Stomach smooth muscle (tissue), 2 donors: ENCODE results near the gene C14orf180.
A peak's percentile ranks its signal among the peaks of the same experiment; 100 is the strongest.

Source experiments
- H3K27ac ChIP-seq: one replicate; pipeline ENCODE4 v1.7.0; 2013; ENCODE audit warnings: mild to moderate bottlenecking, low read length, inconsistent platforms
- H3K27me3 ChIP-seq, 2 donors: one replicate each; pipeline ENCODE4 v1.7.0; 2013; ENCODE audit warnings: low read length in 2 of 2; ENCODE audit not compliant: insufficient read depth in 2 of 2, control insufficient read depth in 1 of 2
- H3K36me3 ChIP-seq, 2 donors: one replicate each; pipeline ENCODE4 v1.7.0; 2013; ENCODE audit warnings: low read length in 2 of 2; ENCODE audit not compliant: control insufficient read depth in 2 of 2, insufficient read depth in 2 of 2
- H3K4me1 ChIP-seq: one replicate; pipeline ENCODE4 v1.7.0; 2013; ENCODE audit warnings: low read length; ENCODE audit not compliant: control insufficient read depth, insufficient read depth
- H3K4me3 ChIP-seq, 2 donors: one replicate each; pipeline ENCODE4 v1.7.0; 2013; ENCODE audit warnings: low read length in 2 of 2
- H3K9ac ChIP-seq, 2 donors: one replicate each; pipeline ENCODE4 v1.7.0; 2013; ENCODE audit warnings: low read length in 2 of 2, mild to moderate bottlenecking in 1 of 2
- H3K9me3 ChIP-seq, 2 donors: one replicate each; pipeline ENCODE4 v1.7.0; 2013; ENCODE audit warnings: low read length in 2 of 2; ENCODE audit not compliant: control insufficient read depth in 2 of 2
- donor health status: healthy.
- donor health status: Pancreatic carcinoma.

The C14orf180 gene

GRCh38 chr14:104603711-104604401 is 24.3 kb downstream of the C14orf180 start:
- H3K9ac ChIP-seq: no peak overlapping the region
- H3K27me3 ChIP-seq: peaks cover 36 to 52% of the 10 kb centered on the region in 2 donors
- no peaks in the 10 kb centered on the region for H3K9me3 ChIP-seq
- no peak overlapping the region for H3K27ac ChIP-seq
- no peaks in the 10 kb centered on the region for H3K36me3 ChIP-seq
- H3K4me3 ChIP-seq: peak overlapping the region in 1 of 2 donors; percentile 57
- H3K4me1 ChIP-seq: peaks cover 5% of the 10 kb centered on the region

GRCh38 chr14:104604458-104605449 is 25.2 kb downstream of the C14orf180 start, which contains the start of gene TMEM179:
TSS of gene TMEM179 (minus strand) at chr14:104604772. CDS start at chr14:104604741, 31 bp downstream.
- no peak within 1 kb of the TSS for H3K9ac ChIP-seq
- peak within 1 kb of the TSS; percentile 19 to 57 for H3K4me3 ChIP-seq

GRCh38 chr14:104609666-104610065 is 30.1 kb downstream of the C14orf180 start:
- no peaks in the 10 kb centered on the region for H3K9me3 ChIP-seq
- H3K27me3 ChIP-seq: peaks cover 13 to 25% of the 10 kb centered on the region in 2 donors
- no peaks in the 10 kb centered on the region for H3K36me3 ChIP-seq
- H3K4me1 ChIP-seq: no peaks in the 10 kb centered on the region
- H3K4me3 ChIP-seq: no peak overlapping the region
- H3K27ac ChIP-seq: no peak overlapping the region
- no peak overlapping the region for H3K9ac ChIP-seq

More at GRCh38 chr14:104604458-104605449, 25.2 kb downstream of the C14orf180 start, which contains the start of gene TMEM179:
- Histone ChIP-seq H3K4me1 (peaks cover 5% of the 10 kb centered on the region), H3K27ac (no peak within 1 kb of the TSS), H3K27me3 (peaks cover 36 to 50% of the 10 kb centered on the region in 2 donors), H3K36me3 (no peaks in the 10 kb centered on the region), H3K9me3 (no peaks in the 10 kb centered on the region)

GRCh38 chr14:104610749-104611310 is 31.3 kb downstream of the C14orf180 start:
- H3K4me3 ChIP-seq: no peak overlapping the region
- H3K4me1 ChIP-seq: no peaks in the 10 kb centered on the region
- H3K36me3 ChIP-seq: no peaks in the 10 kb centered on the region
- peaks cover 0 to 3% of the 10 kb centered on the region in 2 donors for H3K9me3 ChIP-seq
- no peak overlapping the region for H3K27ac ChIP-seq
- H3K9ac ChIP-seq: no peak overlapping the region
- H3K27me3 ChIP-seq: peaks cover 5 to 19% of the 10 kb centered on the region in 2 donors

- Histone ChIP-seq H3K27ac (no peak overlapping the region), H3K27me3 (peaks cover 8 to 19% of the 10 kb centered on the region in 2 donors), H3K9ac (no peak overlapping the region), H3K4me3 (no peak overlapping the region), H3K36me3 (no peaks in the 10 kb centered on the region), H3K9me3 (peaks cover 0 to 3% of the 10 kb centered on the region in 2 donors), H3K4me1 (no peaks in the 10 kb centered on the region)
Observed at GRCh38 chr14:104611881-104612280, 32.3 kb downstream of the C14orf180 start.

- Histone ChIP-seq H3K4me1 (no peaks in the 10 kb centered on the region), H3K27ac (no peak overlapping the region), H3K27me3 (peaks cover 11 to 28% of the 10 kb centered on the region in 2 donors), H3K9ac (no peak overlapping the region), H3K36me3 (no peaks in the 10 kb centered on the region), H3K9me3 (peaks cover 0 to 3% of the 10 kb centered on the region in 2 donors), H3K4me3 (no peak overlapping the region)
Observed at GRCh38 chr14:104614126-104614812, 34.7 kb downstream of the C14orf180 start.

- peaks cover 0 to 10% of the 10 kb centered on the region in 2 donors for H3K27me3 ChIP-seq
- H3K4me3 ChIP-seq: no peak overlapping the region
- H3K36me3 ChIP-seq: no peaks in the 10 kb centered on the region
- no peak overlapping the region for H3K9ac ChIP-seq
- H3K9me3 ChIP-seq: peaks cover 9 to 10% of the 10 kb centered on the region in 2 donors
- H3K27ac ChIP-seq: no peak overlapping the region
- no peaks in the 10 kb centered on the region for H3K4me1 ChIP-seq
Observed at GRCh38 chr14:104624939-104625338, 45.4 kb downstream of the C14orf180 start.

- Histone ChIP-seq H3K27ac (no peak overlapping the region), H3K27me3 (peaks cover 2 to 5% of the 10 kb centered on the region in 2 donors), H3K4me1 (no peaks in the 10 kb centered on the region), H3K36me3 (no peaks in the 10 kb centered on the region), H3K4me3 (no peak overlapping the region), H3K9me3 (peaks cover 4 to 10% of the 10 kb centered on the region in 2 donors), H3K9ac (no peak overlapping the region)
Observed at GRCh38 chr14:104632781-104633180, 53.2 kb downstream of the C14orf180 start.

GRCh38 chr14:104633276-104634137 is 53.9 kb downstream of the C14orf180 start:
- H3K27ac ChIP-seq: no peak overlapping the region
- peaks cover 3 to 10% of the 10 kb centered on the region in 2 donors for H3K9me3 ChIP-seq
- H3K4me3 ChIP-seq: no peak overlapping the region
- H3K27me3 ChIP-seq: peaks cover 2 to 8% of the 10 kb centered on the region in 2 donors
- no peak overlapping the region for H3K9ac ChIP-seq
- no peaks in the 10 kb centered on the region for H3K4me1 ChIP-seq
- no peaks in the 10 kb centered on the region for H3K36me3 ChIP-seq
